ENCODE data around the gene CES2.
A peak's percentile ranks its signal among the peaks of the same experiment; 100 is the strongest.
"Not testable (repeated sequence)": the region's sequence is repeated elsewhere in the genome, so short reads cannot be mapped to it uniquely, and the experiment has no call there.

CES2 gene

GRCh38 chr16:66919569-66920298 is 15.6 kb upstream of the CES2 start:
- no peak for DNase-seq

GRCh38 chr16:66920299-66920590 is 15.1 kb upstream of the CES2 start:
- DNase-seq: no peak

GRCh38 chr16:66920924-66921680 is 14.2 kb upstream of the CES2 start:
- no peak for DNase-seq

- DNase-seq: no peak
Observed at GRCh38 chr16:66921729-66922450, 13.4 kb upstream of the CES2 start.

GRCh38 chr16:66923247-66923731 is 12.0 kb upstream of the CES2 start:
- no peak for DNase-seq

GRCh38 chr16:66923866-66924265 is 11.4 kb upstream of the CES2 start:
- DNase-seq: no peak

- peak; percentile 48 for DNase-seq
Observed at GRCh38 chr16:66924527-66925321, 10.6 kb upstream of the CES2 start.

- DNase-seq: no peak
Observed at GRCh38 chr16:66925322-66925840, 9.9 kb upstream of the CES2 start, which contains the start of gene RRAD. TSS of gene RRAD (minus strand) at chr16:66925535. CDS start at chr16:66925179, 356 bp downstream.

- no peak for DNase-seq
Observed at GRCh38 chr16:66926171-66926947, 9.0 kb upstream of the CES2 start.

- no peak for DNase-seq
Observed at GRCh38 chr16:66926961-66927436, 8.3 kb upstream of the CES2 start.

- DNase-seq: no peak
Observed at GRCh38 chr16:66927918-66928649, 7.2 kb upstream of the CES2 start.

GRCh38 chr16:66928702-66929388 is 6.5 kb upstream of the CES2 start:
- no peak for DNase-seq

GRCh38 chr16:66930189-66930588 is 5.1 kb upstream of the CES2 start:
- no peak for DNase-seq

- DNase-seq: no peak
Observed at GRCh38 chr16:66931665-66932064, 3.7 kb upstream of the CES2 start.

GRCh38 chr16:66932076-66932475 is 3.2 kb upstream of the CES2 start:
- DNase-seq: no peak

- DNase-seq: no peak
Observed at GRCh38 chr16:66933776-66934137, 1.6 kb upstream of the CES2 start.

- peak; percentile 96 for DNase-seq
Observed at GRCh38 chr16:66934138-66934838, 1.0 kb upstream of the CES2 start, which contains the start of gene CIAO2B. TSS of gene CIAO2B (minus strand) at chr16:66934402. CDS start at chr16:66934364, 38 bp downstream.

GRCh38 chr16:66934839-66935313 is 440 bp upstream of the CES2 start:
- DNase-seq: not testable (repeated sequence)

- DNase-seq: no peak
Observed at GRCh38 chr16:66936462-66936861, 1.1 kb downstream of the CES2 start.
